Left cardiac atrium (tissue), 4 donors: Measurements from ENCODE around the gene OR4D2. TPM values are rescaled to one million over a fixed set of nuclear protein-coding genes. Genes with fewer than 3 reads are reported as not detected.

Experiments used
- ATAC-seq, 2 donors: fragments of 200-7000 bp; cut with Tn5 transposase; one replicate each; pipeline ENCODE4 v1.9.1; 2020; ENCODE audit warnings: mild to moderate bottlenecking in 2 of 2, moderate library complexity in 2 of 2
- DNase-seq: peaks from one replicate; pipeline ENCODE4 v3.0.0-alpha.2; 2020
- intact Hi-C, 2 donors: fragments of 100-400 bp; cut with DNase I; formaldehyde crosslinking; loops; one replicate each; pipeline versions ENCODE4 v1.14.1 to v1.15.1; 2022 to 2023
- total RNA-seq, 2 donors: library from RNA; stranded (reverse); fragmentation: NEBNext Ultra II Directional; extraction: Animal tissue kit (Norgen Biotek cat#: 25700); gene quantifications; one replicate each; pipeline ENCODE4 v1.2.1, GENCODE V29; 2021
- donor health status: DM: no; HTN: yes; CAD: no.
- donor health status: DM: no; HTN: yes; CAD: no; lungs with severe emphysema.
- donor health status: DM: yes; HTN: yes; CAD: no.
- donor health status: Dilated cardiomyopathy.

Gene OR4D2
- total RNA-seq, 2 donors from 2014 or later = not detected

DNA sequence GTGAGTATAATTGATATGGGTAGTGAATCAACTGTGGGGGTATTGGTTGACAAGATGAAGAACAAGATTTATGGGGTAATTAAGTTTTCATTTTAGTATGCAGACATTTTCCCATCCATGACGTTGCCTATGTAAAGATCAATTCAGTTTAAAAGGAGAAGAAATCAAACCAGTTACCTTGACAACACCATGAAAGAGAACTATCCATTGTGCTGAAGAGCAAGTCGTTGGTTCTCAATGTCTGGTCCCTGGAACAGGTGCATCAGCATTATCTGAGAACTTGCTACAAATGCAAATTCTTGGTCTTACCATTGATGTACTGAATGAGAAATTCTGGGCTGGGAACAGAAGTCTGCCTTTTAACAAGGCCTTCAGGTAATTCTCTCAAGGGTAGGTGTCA, 801 bp upstream of the OR4D2 start:
- ATAC-seq = no peak
- intact Hi-C loops = no loop called here
- no peak for DNase-seq

DNA sequence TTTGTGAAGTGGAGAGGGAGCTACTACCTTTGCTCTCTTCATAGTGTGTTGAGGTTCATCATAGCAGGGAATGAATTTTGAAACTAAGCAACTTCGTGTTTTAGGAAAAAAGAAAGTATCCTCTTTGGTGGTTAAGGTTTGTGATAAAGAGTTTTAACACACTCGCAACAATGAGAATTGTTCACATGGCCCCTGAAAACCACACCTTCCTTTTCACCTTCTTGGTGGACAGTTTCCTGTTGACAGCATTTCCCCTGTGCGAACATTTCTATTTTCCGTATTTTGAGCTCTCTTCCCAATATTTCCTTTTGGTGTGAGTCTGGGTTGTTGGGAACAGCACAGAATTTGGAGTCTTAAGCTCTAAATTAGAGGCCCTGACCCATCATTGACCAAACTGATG, 3.8 kb downstream of the OR4D2 start:
- intact Hi-C loops = no loop called here
- no peak for ATAC-seq
- no peak for DNase-seq

DNA sequence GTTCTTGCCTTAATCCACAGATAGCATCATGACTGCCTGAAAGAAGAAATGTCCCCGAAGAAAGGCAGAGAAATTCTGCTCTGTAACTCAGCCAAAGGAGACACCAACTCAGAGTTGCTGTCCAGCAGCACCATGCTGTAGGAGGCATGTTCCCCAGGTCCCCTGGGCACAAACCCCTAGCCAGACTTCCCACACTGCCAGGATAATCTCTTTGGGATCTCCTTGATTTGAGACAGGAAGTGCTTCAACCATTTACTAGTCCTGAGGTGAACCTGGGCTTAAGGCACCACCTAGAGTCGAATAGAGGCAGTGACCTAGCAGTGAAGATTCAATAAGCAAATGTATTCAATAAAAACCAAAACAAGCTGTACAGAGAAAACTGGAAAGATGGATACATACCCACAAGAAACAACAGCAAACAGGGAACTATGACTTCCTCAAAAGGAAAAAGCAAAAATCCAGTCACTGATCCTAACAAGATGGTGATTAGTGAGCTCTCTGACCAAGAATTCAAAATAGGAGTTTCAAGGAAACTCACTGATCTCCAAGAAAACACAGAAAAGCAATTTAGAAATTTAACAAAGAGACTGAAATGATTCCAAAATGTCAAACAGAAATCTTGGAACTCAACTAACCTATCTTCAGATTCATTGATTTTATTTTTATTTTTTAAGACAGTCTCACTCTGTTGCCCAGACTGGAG, 5.7 kb downstream of the OR4D2 start:
- no peak for ATAC-seq
- DNase-seq = no peak

DNA sequence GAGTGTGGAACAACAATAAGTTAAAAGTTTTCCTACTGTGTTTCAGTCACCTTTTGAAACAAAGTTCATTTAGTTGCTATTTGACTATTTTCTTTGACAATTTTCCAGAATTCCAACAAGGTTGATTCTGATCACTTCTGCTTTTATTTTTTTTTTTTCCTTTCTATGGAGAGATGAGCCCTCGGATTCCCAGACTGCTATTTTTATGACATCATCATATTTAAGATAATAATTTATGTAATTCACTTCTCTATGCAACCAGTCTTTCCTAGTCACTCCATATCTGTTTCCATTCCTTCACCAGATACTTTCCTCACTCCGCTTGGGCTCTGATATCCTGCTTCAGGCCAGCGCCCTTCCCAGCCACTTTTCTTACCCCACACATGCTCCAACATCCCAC, 8.1 kb downstream of the OR4D2 start:
- ATAC-seq = no peak
- no peak for DNase-seq
- intact Hi-C loops = no loop called here

More for the DNA sequence above, 5.7 kb downstream of the OR4D2 start:
- intact Hi-C loops = no loop called here

DNA sequence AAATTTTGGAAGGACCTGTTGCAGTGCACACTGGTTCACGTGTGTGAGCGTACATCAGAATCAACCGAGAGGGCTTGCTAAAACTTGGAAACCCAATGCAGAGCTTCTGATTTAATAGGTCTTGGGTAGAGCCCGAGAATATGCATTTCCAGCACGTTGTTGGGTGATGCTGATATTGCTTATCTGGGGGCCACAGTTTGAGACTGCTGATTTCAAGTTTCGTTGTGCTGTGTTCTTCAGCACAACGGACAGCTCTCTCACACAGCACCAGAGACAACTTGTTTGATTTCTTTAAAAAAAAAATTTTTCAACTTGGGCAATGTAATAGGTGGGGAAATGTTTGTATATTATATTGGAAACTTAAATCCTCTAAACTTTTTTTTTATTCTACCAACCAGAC, 9.4 kb downstream of the OR4D2 start:
- DNase-seq = no peak
- intact Hi-C loops = no loop called here
- ATAC-seq = no peak

DNA sequence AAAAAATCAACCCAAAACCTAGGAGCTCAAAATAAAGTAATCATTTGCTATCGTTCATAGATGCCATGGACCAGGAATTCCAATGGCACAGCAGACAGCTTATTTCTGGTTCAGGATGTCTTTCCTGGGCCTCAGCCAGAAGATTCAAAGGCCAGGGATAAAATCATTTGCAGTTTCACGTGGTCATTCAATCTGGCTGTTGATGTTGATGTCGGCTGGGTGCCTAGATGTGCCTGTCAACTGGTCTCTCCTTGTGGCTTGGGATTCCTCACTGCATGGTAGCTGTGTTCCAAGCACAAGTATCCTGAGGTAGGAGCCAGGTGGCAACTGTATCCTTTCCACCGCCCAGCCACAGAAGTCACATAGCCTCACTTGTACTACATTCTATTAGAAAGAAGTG, 15.0 kb downstream of the OR4D2 start:
- DNase-seq (no peak), ATAC-seq (no peak)
- intact Hi-C loops = no loop called here

DNA sequence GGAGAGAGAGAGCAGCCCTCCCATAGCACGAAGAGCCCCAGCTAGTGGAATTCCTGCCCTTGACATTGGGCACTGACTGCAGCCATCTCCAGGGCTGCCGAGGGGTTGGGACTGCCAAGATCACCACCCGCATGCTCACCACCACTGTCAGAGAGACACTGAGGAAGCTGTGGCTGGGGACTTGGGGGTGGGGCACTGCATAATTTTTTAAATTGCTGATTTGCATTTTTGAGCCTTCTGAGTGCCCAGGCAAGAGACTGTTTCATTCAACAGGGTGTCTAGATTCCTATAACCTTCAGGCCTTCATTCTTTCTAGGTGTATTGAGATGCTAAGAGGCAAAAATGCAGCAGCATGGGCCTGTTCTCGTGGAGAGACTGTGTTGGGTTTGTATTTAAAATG, 16.7 kb downstream of the OR4D2 start:
- ATAC-seq (no peak), DNase-seq (no peak)
- intact Hi-C loops = no loop called here

DNA sequence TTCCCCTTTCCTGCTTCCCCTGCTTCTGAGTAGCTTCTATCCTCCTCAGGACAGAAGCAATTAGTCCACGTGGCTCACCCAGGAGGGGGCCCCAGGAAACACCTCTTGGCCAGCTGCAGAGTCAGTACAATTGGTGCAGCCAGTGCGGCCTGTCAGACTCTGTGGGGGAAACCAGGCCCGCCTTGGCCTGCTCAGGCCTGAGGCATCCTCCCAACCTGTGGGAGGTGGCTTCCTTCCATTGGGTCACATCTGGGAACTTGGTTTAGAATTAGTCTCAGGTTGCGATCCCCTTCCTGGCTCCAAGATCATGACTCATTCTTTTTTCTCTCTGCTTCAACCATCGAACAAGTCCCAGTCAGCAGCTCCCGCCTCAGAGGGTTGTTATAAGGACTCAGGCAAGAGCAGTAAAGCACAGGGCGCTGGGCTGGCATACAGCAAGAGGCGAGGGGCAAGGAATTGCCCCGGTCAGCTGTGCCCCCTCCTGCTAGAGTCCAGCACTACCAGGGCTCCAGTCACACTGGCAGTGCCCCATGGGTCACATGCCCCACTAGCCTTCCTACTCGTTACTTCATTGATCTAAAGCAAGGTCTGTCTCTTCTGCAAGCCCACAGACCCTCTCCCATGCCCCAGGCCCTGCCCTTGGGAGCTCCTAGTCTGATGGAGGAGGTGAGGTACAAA, 17.7 kb downstream of the OR4D2 start:
- ATAC-seq = no peak

DNA sequence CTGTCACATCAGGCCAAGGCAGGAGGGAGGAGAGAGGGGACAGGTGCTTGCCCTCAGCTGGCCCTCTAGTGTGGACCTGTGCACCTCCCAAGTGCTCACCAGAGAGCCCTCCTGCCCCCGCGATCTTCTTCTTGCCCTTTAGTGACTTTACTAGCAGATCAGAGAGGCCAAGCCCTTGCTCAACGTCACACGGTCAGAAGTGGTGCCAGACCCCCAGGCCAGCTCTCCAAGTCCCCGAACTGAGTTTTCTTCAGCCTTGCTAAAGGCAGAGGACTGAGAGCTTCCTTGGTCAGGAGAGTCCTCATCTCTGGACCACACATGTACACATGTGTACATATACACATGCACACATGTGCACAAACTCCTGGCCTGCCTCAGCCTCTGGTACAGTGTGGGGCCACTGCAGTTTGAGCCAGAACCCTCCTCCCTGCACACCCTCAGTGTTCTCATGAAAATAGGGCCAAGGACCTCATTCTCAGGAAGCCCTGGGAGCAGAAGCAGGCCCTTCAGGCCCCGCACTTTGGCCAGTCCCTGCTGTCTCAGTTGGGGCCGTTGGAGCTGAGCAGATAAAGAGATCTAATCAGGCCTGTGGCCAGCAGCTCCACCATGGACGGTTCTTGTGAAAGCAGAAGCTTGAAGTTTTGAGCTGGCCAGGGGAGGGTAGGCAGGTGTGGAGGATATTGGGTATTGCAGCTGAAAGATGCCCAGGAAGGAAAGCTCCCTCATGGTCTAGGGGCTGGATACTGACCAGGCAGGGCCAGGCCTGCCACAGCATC, 18.4 kb downstream of the OR4D2 start:
- DNase-seq (no peak), ATAC-seq (no peak)
- intact Hi-C loops = no loop called here

More for the DNA sequence above, 17.7 kb downstream of the OR4D2 start:
- DNase-seq = no peak
- intact Hi-C loops = no loop called here

DNA sequence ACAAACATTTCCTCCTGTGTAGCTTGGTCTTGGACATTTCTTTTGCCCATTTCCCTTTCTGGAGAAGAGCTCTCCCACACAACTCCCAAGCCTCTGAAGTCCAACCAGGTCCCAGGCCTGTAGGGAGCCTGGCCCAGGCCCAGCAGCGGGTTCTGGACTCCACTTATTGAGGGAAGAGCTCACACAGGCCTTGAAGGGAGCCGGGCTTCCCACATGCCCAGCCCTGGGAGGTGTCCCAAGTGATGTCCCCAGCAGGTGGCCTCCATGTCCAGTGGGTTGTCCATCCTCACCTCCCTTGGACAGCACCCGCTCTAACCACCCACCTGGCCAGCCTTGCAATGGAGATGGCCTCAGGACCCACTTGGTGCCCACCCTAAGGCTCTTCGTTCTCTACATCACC, 19.8 kb downstream of the OR4D2 start:
- intact Hi-C loops = no loop called here
- ATAC-seq = no peak
- no peak for DNase-seq

DNA sequence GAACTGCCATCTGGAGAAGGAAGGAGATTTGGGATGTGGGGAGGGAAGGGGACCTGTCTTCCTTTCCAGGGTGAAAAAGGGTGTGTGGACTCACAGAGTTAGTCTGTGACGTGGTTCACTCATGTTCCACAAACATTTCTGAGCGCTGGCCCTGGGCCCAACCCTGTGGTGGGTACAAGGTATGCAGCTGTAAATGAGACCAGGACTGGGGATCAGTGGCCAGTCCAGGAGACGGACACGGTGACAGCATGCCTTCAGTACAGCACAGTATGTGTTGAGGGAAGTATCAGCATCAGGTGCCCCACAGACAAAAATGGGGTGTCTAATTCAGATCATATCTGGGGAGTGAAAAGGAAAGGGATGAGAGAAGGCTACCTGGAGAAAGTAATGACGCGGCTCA, 20.3 kb downstream of the OR4D2 start:
- DNase-seq (no peak), ATAC-seq (no peak)
- intact Hi-C loops = no loop called here

DNA sequence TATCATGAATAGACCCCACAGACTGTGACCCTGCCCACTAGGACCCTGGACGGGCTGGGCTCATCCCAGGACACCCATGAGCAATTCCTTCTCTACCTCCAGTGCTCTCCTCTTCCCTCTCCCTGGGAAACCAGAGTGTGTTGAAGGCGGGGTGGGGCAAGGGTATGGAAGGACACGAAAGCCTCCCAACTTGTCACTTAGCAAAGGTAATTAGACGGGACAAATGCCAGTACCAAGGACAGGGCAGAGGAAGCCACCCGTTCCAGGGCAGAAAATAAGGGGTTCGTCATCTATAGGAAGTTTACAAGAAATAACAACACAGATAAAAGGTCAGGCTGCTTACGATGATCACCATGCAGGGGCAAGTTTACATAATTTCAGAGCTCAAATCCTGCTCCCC, 20.9 kb downstream of the OR4D2 start:
- intact Hi-C loops = no loop called here
- ATAC-seq (no peak), DNase-seq (no peak)

DNA sequence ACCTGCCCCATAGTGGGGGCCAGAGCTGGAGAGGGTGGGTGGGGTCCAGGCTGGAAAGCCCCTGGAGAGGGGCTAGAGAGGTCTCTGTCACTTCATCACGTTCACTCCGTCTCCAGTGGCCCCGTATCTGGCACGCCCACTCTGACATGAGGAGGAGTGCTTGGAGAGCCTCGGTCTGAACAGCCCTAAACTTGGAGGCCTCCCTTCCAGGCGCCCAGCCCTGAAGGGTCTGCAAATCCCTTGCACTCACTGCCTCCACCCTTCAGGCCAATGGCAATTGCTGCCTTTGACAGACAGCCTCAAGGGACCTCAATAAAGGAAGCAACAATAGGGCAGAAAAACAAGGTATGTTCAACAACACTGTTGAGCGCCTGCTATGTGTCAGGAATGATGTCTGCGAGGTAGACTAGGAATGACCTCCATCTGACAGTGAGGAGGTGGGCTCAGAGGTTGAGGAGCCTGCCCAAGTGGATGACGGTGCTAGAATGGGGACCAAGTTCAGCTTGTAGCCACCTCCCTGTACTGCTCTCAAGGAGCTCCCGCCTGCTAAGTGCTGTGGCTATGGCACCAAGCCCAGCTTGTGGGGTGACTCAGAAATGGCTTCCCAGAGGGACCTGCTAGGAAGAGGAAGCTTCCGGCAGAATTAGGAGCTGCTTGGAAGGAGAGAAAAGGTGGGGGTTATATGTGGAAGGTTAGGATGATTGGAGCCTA, 22.8 kb downstream of the OR4D2 start:
- intact Hi-C loops = no loop called here
- DNase-seq (peak; percentile 62), ATAC-seq (peak; percentile 56 to 77)

DNA sequence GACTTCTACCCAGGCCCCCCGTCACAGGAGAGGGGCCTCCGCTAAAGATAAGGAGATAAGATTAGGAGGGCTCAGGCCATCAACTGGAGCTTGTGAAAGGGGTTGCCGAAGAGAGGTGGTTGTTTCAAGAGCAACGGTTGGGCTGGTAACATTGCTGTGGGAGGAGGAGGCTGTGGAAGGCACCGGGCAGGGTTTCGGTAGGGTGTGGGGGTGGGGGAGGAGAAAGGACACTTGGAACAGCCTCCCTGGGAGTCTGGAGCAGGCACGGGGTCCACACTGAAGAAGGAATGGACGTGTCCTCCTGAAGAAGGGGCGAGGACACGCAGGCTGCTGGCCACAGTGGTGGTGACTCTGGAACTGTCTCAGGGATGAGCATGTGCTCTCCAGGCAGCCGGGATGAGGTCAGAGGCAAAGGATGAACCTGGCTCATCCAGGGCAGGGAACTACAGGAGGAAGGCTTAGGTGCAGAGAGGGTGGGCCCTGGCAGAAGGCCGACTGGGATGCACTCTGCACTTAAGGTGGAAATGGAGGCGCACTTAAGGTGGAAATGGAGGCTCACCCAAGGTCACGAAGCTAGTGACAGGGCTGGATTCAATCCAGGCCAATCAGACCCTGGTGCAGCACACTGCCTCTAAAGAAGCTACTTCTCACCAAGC, 24.6 kb downstream of the OR4D2 start:
- intact Hi-C loops = no loop called here
- ATAC-seq = no peak

DNA sequence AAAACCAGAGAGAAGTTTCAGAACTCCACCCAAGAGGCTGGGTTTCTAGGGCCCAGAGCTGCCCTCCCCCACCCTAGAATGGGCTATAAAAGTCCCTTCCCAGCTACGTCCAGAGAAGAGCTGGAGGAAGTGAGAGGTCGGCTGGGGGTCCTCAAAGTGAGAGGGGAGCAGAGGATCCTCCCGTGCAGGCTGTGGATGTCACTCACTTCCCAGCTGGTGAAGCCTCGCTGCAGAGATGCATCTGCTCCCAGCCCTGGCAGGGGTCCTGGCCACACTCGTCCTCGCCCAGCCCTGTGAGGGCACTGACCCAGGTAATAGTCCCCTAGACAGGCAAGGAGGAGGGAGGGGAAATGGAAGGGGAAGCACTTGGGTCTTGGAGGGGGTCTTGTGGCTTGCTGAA, 25.8 kb downstream of the OR4D2 start, which contains the start of gene EPX:
EPX (plus strand) TSS at position 115 of the 400 bp plus-strand sequence; CDS start at position 236, 121 bp downstream.
- DNase-seq = no peak
- intact Hi-C loops = no loop called here
- ATAC-seq = no peak

More for the DNA sequence above, 24.6 kb downstream of the OR4D2 start:
- DNase-seq = no peak

DNA sequence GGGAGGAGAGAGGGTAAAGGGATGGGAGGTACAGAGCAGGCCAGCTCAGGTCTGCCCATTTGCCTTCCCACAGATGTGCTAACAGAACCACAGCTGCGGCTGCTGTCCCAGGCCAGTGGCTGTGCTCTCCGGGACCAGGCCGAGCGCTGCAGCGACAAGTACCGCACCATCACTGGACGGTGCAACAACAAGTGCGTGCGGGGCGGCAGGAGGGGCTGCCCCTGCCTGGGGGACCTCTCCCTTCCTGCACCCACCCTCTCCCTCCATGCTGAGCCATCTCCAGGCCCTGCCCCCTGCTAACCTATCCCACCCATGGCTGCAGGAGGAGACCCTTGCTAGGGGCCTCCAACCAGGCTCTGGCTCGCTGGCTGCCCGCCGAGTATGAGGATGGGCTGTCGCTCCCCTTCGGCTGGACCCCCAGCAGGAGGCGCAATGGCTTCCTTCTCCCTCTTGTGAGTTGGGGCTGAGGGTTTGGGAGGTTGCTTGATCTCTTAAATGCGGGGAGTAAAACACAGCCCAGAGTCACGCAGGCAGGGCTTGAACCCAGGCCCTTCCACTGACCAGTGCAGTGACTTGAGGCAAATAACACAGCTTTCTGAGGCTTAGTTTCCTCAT, 27.0 kb downstream of the OR4D2 start:
- DNase-seq (no peak), ATAC-seq (no peak)
- intact Hi-C loops = no loop called here

DNA sequence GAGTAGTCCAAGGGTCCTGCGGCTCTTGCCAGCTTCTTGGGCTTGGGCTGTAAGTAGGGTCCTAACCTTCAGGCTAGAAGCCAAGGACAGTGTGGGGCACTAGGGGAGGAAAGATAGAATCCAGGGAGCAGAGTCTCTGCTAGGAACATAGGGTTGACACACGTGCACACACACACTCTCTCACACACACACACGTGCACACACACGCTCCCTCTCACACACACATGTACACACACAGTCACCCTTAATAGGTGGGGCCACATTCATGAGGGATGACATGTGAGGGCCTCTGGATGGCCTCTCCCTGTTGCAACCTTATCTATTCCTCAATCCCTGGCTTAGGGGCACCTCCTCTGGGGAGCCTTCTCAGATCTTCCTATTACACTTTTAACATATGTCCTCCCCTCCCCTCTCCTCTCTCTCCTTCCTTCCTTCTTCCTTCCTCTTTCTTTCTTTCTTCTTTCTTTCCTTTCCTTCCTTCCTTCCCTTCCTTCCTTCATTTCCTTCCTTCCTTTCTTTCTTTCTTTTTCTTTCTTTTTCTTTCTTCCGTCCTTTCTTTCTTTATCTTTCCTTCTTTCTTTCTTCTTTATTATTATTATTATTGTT, 28.8 kb downstream of the OR4D2 start:
- intact Hi-C loops = no loop called here
- ATAC-seq = no peak
- no peak for DNase-seq

DNA sequence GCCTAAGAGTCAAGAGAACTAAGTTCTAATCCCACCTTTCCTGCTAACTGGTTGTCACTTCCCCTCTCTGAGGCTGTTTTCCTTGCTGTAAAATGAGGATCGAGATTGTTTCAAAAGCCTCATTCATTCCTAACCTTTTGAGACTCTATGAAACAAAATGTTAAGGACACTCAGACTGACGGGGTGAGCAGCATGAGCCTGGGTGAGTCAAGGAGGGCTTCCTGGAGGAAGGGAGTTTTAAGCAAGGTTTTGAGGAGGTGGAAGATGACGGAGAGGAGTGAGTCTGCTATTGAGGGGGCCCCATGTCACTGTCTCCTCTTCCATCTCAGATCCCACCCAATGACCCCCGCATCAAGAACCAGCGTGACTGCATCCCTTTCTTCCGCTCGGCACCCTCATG, 29.8 kb downstream of the OR4D2 start:
- DNase-seq (no peak), ATAC-seq (no peak)
- intact Hi-C loops = no loop called here
